ENCODE results near the gene PTPRE. TPM values are rescaled to one million over a fixed set of nuclear protein-coding genes. Genes with fewer than 3 reads are reported as not detected.
"Not testable (repeated sequence)": the region's sequence is repeated elsewhere in the genome, so short reads cannot be mapped to it uniquely, and the experiment has no call there.

PTPRE gene
- total RNA-seq, 1 donor from 2014 or later: 23.1 TPM

GRCh38 chr10:128074589-128074988 is 167.7 kb downstream of the PTPRE start:
- ATAC-seq: no peak

GRCh38 chr10:128077155-128077875 is 170.4 kb downstream of the PTPRE start:
- ATAC-seq: no peak

- ATAC-seq: peak; percentile 56
These were observed 171.4 kb downstream of the PTPRE start for GRCh38 chr10:128078136-128078969.

- no peak for ATAC-seq
These were observed 173.3 kb downstream of the PTPRE start for GRCh38 chr10:128080231-128080630.

GRCh38 chr10:128080641-128081040 is 173.7 kb downstream of the PTPRE start:
- no peak for ATAC-seq

GRCh38 chr10:128081222-128081621 is 174.3 kb downstream of the PTPRE start:
- no peak for ATAC-seq

- ATAC-seq: no peak
These were observed 174.8 kb downstream of the PTPRE start for GRCh38 chr10:128081720-128082119.

- no peak for ATAC-seq
These were observed 176.4 kb downstream of the PTPRE start for GRCh38 chr10:128083191-128083895.

GRCh38 chr10:128084364-128084763 is 177.5 kb downstream of the PTPRE start:
- no peak for ATAC-seq

- no peak for ATAC-seq
These were observed 178.1 kb downstream of the PTPRE start for GRCh38 chr10:128084991-128085390.

- peak; percentile 33 for ATAC-seq
These were observed 179.3 kb downstream of the PTPRE start for GRCh38 chr10:128086003-128086863.

- no peak for ATAC-seq
These were observed 180.4 kb downstream of the PTPRE start for GRCh38 chr10:128087146-128087883.

GRCh38 chr10:128087884-128088709 is 181.2 kb downstream of the PTPRE start:
- peak; percentile 61 for ATAC-seq

- ATAC-seq: no peak
These were observed 184.8 kb downstream of the PTPRE start for GRCh38 chr10:128091636-128092210.

- no peak for ATAC-seq
These were observed 185.6 kb downstream of the PTPRE start for GRCh38 chr10:128092454-128092853.

- not testable (repeated sequence) for ATAC-seq
These were observed 187.7 kb downstream of the PTPRE start for GRCh38 chr10:128094596-128094995.

GRCh38 chr10:128095027-128095752 is 188.3 kb downstream of the PTPRE start:
- ATAC-seq: no peak

- ATAC-seq: no peak
These were observed 189.0 kb downstream of the PTPRE start for GRCh38 chr10:128095753-128096469.
